Activated CD8-positive, alpha-beta memory T cell treated with anti-CD3 and anti-CD28 coated beads, Interleukin-2, amount 10 ng/mL, durations not matched to agents 7 days and 5 days (primary cell): ENCODE measurements around the gene MYL5. TPM values are rescaled to one million over a fixed set of nuclear protein-coding genes. Genes with fewer than 3 reads are reported as not detected.

ENCODE experiments used
- ATAC-seq: fragments of 150-1000 bp; cut with Tn5 transposase; one replicate; pipeline ENCODE4 v1.10.0; 2021; ENCODE audit warnings: moderate library complexity
- CTCF ChIA-PET: fragments of 350-600 bp; sonication (Branson Sonifier 250); formaldehyde crosslinking; loops from one replicate; lab custom pipeline; 2021; ENCODE audit warnings: antibody characterized with exemption; lab: Charles Lee
- DNase-seq: peaks from one replicate; pipeline ENCODE4 v3.0.0-alpha.2; 2020
- H3K27ac Mint-ChIP-seq: one replicate; pipeline ENCODE4 v1.8.0; 2021; ENCODE audit warnings: mild to moderate bottlenecking, mixed read lengths
- H3K27me3 Mint-ChIP-seq: one replicate; pipeline ENCODE4 v1.8.0; 2021; ENCODE audit warnings: mixed read lengths
- H3K36me3 Mint-ChIP-seq: one replicate; pipeline ENCODE4 v1.8.0; 2021; ENCODE audit warnings: mild to moderate bottlenecking, mixed read lengths
- H3K4me1 Mint-ChIP-seq: one replicate; pipeline ENCODE4 v1.8.0; 2021; ENCODE audit warnings: mixed read lengths
- H3K4me3 Mint-ChIP-seq: one replicate; pipeline ENCODE4 v1.8.0; 2021; ENCODE audit warnings: mild to moderate bottlenecking, moderate library complexity, mixed read lengths
- H3K9me3 Mint-ChIP-seq: one replicate; pipeline ENCODE4 v1.8.0; 2022; ENCODE audit warnings: low read depth, mixed read lengths
- total RNA-seq, 2 experiments: library from RNA; stranded (reverse); gene quantifications; one replicate each; pipeline ENCODE4 v1.2.3, GENCODE V29; 2021

MYL5 gene
- total RNA-seq, 2 experiments from 2014 or later, result 14.3 to 19.8 TPM

DNA sequence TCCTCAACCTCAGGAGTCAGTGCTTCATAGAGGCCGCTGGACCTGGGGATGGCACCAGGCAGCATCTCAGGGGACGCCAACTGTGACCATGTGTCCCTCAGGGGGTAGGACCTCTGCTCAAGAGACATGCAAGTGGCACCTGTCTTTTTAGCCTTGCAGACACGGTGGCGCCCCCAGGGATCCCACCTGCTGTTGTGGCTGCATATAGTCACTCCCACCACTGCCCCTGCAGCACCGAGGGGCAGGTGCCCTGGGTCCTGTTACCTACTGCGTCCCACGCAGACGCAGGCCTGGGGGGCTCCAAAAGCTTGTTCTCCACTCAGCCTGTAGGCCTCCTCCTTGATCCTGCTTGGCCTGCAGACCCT is 2.5 kb downstream of the MYL5 start:
- no peaks in the 10 kb centered on the region for H3K27me3 Mint-ChIP-seq
- DNase-seq (no peak), ATAC-seq (no peak)
- H3K27ac Mint-ChIP-seq, result no peak overlapping the region
- H3K4me3 Mint-ChIP-seq, result no peak overlapping the region
- H3K4me1 Mint-ChIP-seq, result peaks cover 29% of the 10 kb centered on the region
- CTCF ChIA-PET, result no interaction called here
- no peaks in the 10 kb centered on the region for H3K9me3 Mint-ChIP-seq
- peaks cover 12% of the 10 kb centered on the region for H3K36me3 Mint-ChIP-seq

DNA sequence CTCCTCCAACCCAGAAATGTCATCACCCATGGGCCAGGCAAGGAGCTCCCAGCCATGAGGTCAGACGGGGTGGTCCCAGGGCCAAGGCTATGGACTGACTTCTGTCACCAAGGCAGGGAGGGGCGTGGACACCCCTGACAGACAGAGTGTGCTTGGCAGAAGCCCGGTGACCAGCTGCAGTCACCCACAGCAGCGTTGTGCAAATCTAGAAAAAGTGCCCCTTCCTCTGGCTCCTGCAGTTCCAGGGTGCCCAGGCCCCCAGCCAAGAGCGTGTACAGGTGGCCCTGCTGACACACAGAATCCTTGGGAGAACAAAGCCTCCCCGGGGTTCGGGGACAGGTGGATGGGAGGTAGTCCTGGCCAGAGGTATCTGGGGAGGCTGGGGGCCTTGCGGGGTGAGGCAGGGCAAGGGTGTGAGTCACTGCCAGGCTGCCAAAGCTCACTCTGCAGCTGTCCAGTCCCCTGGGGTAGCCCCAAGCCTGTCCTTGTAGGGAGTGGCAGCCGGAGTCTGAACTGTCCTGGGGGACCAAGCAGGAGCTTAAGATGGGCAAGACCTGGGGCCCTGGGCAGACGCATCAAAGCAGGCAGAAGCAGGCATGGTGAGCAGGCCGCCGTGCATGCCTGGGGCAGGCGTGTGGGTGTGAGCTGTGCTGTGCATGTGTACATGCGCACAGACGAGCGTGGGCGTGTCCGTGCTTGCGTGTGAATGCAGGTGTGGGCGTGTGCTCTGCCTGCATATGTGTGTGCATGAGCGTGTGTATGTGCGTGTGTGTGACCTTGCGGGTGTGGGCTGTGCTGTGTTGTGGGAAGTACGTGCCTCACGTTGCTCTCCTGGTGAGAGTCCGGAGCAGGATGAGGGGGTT is 3.3 kb downstream of the MYL5 start:
- no peaks in the 10 kb centered on the region for H3K27me3 Mint-ChIP-seq
- H3K36me3 Mint-ChIP-seq, result peaks cover 7% of the 10 kb centered on the region
- peaks cover 26% of the 10 kb centered on the region for H3K4me1 Mint-ChIP-seq
- no peak overlapping the region for H3K4me3 Mint-ChIP-seq
- no peak overlapping the region for H3K27ac Mint-ChIP-seq
- DNase-seq, result no peak
- no peaks in the 10 kb centered on the region for H3K9me3 Mint-ChIP-seq
- CTCF ChIA-PET, result no interaction called here
- no peak for ATAC-seq

DNA sequence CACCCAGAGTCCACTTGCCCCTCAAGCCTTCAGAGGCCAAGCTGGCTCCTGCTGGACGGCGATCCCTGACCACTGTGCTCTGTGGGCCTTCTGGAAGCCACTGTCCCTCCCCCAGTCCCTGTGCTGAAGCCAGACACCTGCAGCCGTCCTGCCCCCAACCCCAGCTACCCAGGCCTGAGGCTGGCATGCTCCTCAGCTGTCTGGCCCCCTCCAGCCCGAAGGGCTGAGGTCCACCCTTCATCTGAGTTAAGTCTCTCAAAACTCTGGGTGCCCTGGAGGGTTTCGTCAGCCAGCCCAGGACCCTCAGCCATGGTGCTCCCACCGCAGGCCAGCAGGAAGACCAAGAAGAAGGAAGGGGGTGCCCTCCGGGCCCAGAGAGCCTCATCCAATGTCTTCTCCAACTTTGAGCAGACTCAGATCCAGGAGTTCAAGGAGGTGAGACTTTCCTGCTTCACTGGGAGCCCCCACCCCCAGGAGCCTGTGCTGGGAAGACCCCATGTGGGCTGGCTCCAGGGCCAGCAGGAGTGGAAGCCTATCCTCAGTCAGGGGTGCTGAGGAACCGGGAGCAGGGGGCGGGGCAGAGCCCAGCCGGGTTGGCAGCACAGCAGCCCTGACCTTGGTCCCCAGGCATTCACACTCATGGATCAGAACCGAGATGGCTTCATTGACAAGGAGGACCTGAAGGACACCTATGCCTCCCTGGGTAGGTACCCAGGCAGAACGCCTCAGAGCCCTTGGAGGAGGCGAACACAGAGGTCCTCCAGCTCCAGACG is 4.2 kb downstream of the MYL5 start:
- CTCF ChIA-PET, result no interaction called here
- Mint-ChIP-seq H3K9me3 (no peaks in the 10 kb centered on the region), H3K4me3 (no peak overlapping the region), H3K27me3 (no peaks in the 10 kb centered on the region), H3K4me1 (peaks cover 21% of the 10 kb centered on the region), H3K36me3 (peaks cover 2% of the 10 kb centered on the region), H3K27ac (no peak overlapping the region)
- no peak for ATAC-seq
- DNase-seq, result no peak

DNA sequence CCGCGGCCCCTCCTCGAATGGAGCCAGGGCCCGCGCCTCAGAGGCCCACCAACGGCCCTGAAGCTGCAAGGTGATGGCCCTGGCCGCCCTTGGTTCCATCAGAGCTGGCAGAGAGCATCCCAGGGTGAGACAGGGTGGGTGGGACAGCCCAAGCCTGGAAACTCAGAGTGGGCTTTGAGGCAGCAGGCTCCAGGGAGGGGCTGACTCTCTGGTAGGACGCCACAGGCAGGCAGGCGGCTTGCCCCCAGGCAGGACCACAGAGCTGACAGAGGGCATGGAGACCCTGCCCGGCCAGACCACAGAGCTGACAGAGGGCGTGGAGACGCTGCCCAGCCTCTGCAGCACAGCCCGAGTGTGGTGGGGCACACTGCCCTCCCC is 4.8 kb downstream of the MYL5 start:
- Mint-ChIP-seq H3K27me3 (no peaks in the 10 kb centered on the region), H3K9me3 (no peaks in the 10 kb centered on the region), H3K36me3 (peaks cover under 1% of the 10 kb centered on the region), H3K4me1 (peaks cover 20% of the 10 kb centered on the region), H3K27ac (no peak overlapping the region), H3K4me3 (no peak overlapping the region)
- ATAC-seq (no peak), DNase-seq (no peak)
- CTCF ChIA-PET, result no interaction called here

DNA sequence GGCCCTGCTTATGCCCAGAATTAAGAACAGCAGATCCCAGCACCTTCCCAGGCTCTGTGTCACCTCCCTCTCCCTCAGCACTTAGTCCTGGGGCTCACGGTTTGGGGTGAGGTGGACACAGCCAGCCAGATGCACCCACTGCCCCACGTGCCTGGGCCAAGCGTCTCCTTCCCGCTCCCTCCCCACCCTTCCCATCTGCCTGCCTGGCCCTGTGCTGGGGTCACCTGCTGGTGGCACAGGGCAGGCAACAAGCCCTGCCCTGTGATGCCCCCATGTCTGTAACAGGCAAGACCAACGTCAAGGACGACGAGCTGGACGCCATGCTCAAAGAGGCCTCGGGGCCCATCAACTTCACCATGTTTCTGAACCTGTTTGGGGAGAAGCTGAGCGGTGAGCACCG is 5.3 kb downstream of the MYL5 start:
- CTCF ChIA-PET, result interaction anchor here (1.5 kb wide), 1 partner anchor 62 kb away, joined by 4 read pairs; no protein-coding TSS in a partner anchor
- Mint-ChIP-seq H3K4me3 (no peak overlapping the region), H3K36me3 (no peaks in the 10 kb centered on the region), H3K27ac (no peak overlapping the region), H3K9me3 (no peaks in the 10 kb centered on the region), H3K27me3 (no peaks in the 10 kb centered on the region), H3K4me1 (peaks cover 19% of the 10 kb centered on the region)
- no peak for ATAC-seq
- DNase-seq, result no peak

DNA sequence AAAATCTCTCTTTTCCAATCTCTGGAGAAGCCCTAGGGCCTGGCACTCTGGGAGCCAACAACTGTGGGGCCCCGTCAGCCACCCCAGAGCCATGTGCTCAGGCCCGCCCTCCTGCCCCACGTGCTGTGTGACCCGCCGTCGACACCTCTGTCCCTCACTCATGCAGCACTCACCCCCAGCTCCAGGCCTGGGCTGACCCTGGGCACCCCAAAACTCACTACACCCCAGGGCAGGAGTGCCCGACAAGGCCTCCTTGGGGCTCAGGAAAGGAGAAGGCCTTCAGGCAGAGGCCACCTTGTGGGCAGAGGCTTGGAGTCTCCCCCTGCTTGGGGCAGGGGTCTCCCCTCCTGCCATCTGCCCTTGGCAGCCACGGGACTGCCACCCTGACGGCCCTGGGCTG is 5.7 kb downstream of the MYL5 start:
- no peaks in the 10 kb centered on the region for H3K9me3 Mint-ChIP-seq

DNA sequence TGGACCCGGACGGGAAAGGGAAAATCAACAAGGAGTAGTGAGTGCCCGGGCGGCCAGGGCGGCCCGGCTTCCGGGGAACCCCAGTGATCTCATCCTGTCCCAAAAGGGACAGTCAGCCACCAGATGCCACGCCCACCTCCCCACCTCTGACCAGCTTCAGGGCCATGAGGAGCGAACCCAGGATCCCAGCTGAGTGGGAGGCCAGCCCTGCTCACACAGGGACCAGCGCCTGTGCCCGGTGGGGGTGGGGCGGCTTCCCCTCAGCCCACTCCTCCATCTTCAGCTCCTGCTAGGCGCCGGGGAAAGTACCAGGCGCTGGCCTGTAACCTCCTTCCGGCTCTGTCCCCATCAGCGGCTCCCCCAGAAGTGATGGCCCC is 6.2 kb downstream of the MYL5 start:
- peak; percentile 50 for ATAC-seq
- H3K27ac Mint-ChIP-seq, result peak overlapping the region; percentile 80
- no peaks in the 10 kb centered on the region for H3K27me3 Mint-ChIP-seq

More for the DNA sequence above, 5.7 kb downstream of the MYL5 start:
- Mint-ChIP-seq H3K36me3 (no peaks in the 10 kb centered on the region), H3K4me1 (peaks cover 19% of the 10 kb centered on the region), H3K27me3 (no peaks in the 10 kb centered on the region), H3K4me3 (peak overlapping the region; percentile 70), H3K27ac (peak overlapping the region; percentile 80)
- CTCF ChIA-PET, result interaction anchor here (1.5 kb wide), 1 partner anchor 61 kb away, joined by 4 read pairs; no protein-coding TSS in a partner anchor
- no peak for ATAC-seq
- no peak for DNase-seq

DNA sequence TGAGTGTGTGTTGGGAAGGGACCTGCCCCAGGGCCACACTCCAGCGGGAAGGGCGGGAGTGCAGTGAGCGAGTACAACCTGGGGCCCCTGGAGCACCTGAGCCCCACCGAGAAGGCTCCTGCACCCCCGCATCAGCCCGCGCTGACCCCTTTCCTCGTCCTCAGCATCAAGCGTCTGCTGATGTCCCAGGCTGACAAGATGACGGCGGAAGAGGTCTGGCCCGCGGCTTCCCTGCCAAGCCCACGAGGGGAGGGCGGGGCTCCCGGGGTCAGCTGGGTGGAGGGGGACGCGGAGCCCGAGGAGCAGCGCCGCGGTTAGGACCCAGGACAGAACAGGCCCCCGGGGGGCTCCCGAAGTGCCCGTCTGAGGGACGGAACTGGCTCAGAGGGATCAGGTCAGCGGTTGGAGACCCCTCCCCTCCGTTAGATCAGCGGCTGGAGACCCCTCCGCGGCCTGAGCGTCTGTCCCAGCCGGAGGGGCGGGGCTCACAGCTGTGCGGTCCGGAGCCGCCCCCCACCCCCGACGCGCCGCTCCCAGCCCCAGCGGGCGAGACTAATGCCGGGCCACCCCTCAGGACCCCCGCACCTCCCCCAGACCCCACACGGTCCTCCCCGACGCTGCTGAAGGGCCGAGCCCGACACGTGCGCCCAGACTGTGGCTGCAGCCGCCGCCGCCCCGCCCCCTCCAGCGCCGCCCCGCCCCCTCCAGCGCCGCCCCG is 6.7 kb downstream of the MYL5 start:
- H3K36me3 Mint-ChIP-seq, result no peaks in the 10 kb centered on the region
- H3K27me3 Mint-ChIP-seq, result no peaks in the 10 kb centered on the region
- CTCF ChIA-PET, result interaction anchor here (1.5 kb wide), 1 partner anchor 60 kb away, joined by 4 read pairs; no protein-coding TSS in a partner anchor
- no peaks in the 10 kb centered on the region for H3K9me3 Mint-ChIP-seq
- peak; percentile 82 for ATAC-seq
- peak overlapping the region; percentile 70 for H3K4me3 Mint-ChIP-seq
- peak; percentile 88 for DNase-seq
- peak overlapping the region; percentile 80 for H3K27ac Mint-ChIP-seq
- peaks cover 10% of the 10 kb centered on the region for H3K4me1 Mint-ChIP-seq

More for the DNA sequence above, 6.2 kb downstream of the MYL5 start:
- no peak for DNase-seq
- Mint-ChIP-seq H3K9me3 (no peaks in the 10 kb centered on the region), H3K4me1 (peaks cover 16% of the 10 kb centered on the region), H3K4me3 (peak overlapping the region; percentile 70), H3K36me3 (no peaks in the 10 kb centered on the region)
- CTCF ChIA-PET, result interaction anchor here (1.5 kb wide), 1 partner anchor 61 kb away, joined by 4 read pairs; no protein-coding TSS in a partner anchor

DNA sequence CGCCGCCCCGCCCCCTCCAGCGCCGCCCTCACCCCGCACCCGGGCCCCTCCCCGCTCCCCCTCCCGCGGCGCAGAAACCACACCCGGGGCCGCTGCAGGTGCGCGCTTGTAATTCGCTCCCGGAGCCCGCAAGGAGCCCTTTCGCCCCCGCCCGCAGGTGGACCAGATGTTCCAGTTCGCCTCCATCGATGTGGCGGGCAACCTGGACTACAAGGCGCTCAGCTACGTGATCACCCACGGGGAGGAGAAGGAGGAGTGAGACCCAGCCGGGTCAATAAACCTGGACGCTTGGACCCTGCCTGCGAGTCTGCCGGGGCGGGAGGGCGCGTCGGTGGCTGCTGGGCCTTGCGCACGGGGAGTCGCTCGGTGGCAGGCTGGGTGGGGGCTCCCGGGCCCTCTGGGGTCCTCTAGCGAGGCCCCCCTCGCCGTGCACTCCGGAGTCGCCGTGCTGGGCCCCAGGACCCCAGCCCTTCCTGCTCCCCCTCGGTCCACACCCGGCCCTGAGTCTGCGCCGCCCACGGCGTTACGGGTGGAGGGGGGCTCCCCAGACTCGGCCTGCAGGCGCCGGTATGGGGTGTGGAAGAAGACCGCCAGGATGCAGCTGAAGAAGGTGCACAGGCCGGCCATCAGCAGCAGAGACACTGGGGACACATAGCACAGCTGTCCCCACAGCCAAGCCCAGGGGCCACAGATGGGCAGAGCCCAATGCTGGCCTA is 7.6 kb downstream of the MYL5 start:
- ATAC-seq (peak; percentile 11), DNase-seq (peak; percentile 65)
- Mint-ChIP-seq H3K4me1 (peaks cover 9% of the 10 kb centered on the region), H3K36me3 (no peaks in the 10 kb centered on the region), H3K27me3 (no peaks in the 10 kb centered on the region), H3K4me3 (peak overlapping the region; percentile 20), H3K9me3 (no peaks in the 10 kb centered on the region), H3K27ac (no peak overlapping the region)
- CTCF ChIA-PET, result no interaction called here

DNA sequence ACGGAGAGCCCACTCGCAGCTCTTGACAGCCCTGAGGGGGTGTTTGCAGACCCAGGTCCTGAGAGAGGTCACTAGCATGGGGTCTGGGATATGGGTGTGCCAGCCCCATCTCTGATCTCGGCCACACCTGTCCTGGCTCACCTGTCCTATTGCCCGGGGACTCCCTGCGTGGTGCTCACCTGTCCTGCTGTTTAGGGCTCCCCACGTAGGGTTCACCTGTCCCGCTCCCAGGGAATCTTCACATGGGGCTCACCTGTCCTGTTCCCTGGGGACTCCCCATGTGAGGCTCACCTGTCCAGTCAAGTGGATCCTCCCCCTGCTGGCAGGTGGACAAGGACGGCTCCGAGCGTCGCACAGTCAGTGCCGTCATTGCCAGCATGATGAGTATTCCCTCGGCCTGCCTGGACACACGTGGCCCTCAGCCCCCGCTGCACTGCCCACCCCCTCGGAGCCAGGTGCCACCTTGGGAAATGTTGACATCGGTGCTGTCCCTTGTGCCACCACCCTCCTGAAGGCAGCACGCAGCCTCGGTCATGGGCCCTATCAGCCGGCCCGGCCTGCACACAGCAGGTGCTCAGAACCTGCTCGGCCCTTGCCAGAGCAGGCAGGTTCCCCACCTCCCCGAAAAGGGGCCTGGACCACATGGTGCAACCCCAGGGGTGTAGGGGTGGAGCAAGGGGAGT is 8.3 kb downstream of the MYL5 start:
- no peaks in the 10 kb centered on the region for H3K9me3 Mint-ChIP-seq
- no peaks in the 10 kb centered on the region for H3K36me3 Mint-ChIP-seq
- no peak overlapping the region for H3K27ac Mint-ChIP-seq
- CTCF ChIA-PET, result no interaction called here
- no peak overlapping the region for H3K4me3 Mint-ChIP-seq
- H3K4me1 Mint-ChIP-seq, result peaks cover 9% of the 10 kb centered on the region
- H3K27me3 Mint-ChIP-seq, result no peaks in the 10 kb centered on the region
- ATAC-seq, result no peak
- no peak for DNase-seq

DNA sequence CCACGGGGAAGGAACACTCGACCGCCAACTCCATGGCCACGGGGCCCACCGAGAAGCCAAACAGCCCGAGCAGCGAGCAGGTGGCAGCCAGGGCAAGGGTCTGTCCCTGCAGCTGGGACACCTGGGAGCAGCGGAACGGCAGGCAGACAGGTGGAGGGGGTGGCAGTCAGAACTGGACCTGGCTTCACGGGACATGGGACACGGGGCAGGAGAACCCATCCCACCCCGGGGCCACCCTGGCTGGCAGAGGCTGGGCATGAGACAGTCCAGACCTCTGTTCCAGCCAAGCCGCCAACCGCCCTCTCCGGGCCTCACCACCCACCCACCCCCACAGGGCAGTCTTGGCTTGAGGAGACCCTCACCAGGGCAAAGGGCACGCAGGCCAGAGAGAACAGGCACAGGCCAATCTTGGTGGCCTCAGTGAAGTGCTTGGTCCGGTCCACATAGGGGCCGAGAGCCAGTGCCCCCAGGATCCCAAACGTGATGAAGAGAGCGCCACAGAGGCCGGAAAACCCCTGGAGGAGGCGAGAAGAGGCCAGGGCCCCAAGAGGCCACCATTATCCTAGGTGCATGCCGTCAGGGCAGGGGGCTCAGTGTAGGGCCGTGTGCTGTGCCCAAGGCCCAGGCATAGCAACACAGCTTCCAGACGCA is 9.0 kb downstream of the MYL5 start:
- Mint-ChIP-seq H3K27me3 (no peaks in the 10 kb centered on the region), H3K9me3 (no peaks in the 10 kb centered on the region), H3K36me3 (no peaks in the 10 kb centered on the region), H3K27ac (no peak overlapping the region), H3K4me3 (no peak overlapping the region), H3K4me1 (peaks cover 9% of the 10 kb centered on the region)
- CTCF ChIA-PET, result interaction anchor here (0.6 to 1.7 kb wide), 8 partner anchors 9 to 304 kb away, joined by 3 to 6 read pairs (median 4); partner anchors contain the start of genes ATP5ME, IDUA and MYL5
- DNase-seq (no peak), ATAC-seq (no peak)
